ENCODE results near the gene CAMK1G.

- TF ChIP-seq POLR2AphosphoS5 (IDR thresholded peaks at IDR 0.05; ENCODE audit: low read length) (no peak), YY1 (IDR thresholded peaks at IDR 0.05; ENCODE audit: low read depth, low read length) (peak; percentile 73), POLR2A (IDR thresholded peaks at IDR 0.05; ENCODE audit: low read depth, low read length) (no peak)
Measured at GRCh38 chr1:209565759-209566678, 17.5 kb upstream of the CAMK1G start.

Measured in GM12878 (cell line).